BJ (cell line): ENCODE measurements around the gene PAMR1. TPM values are rescaled to one million over a fixed set of nuclear protein-coding genes. Genes with fewer than 3 reads are reported as not detected.

Source experiments
- CTCF ChIA-PET: fragments of 350-600 bp; formaldehyde crosslinking; extraction: SDS; loops from one replicate; lab custom pipeline; 2021; ENCODE audit warnings: antibody characterized with exemption, inconsistent platforms; lab: Yijun Ruan, JAX
- POLR2A ChIA-PET: fragments of 300-600 bp; sonication (Branson Sonifier 250); formaldehyde crosslinking; extraction: SDS; loops from one replicate; lab custom pipeline; 2021; ENCODE audit warnings: antibody characterized with exemption; lab: Charles Lee
- DNase-seq: peaks from one replicate; pipeline ENCODE4 v3.0.0-alpha.2; 2011; ENCODE audit warnings: low read depth
- H3K27me3 ChIP-seq: 2 replicates; pipeline ENCODE4 v1.6.0; 2011; ENCODE audit warnings: low read length; ENCODE audit not compliant: control insufficient read depth, insufficient read depth
- H3K36me3 ChIP-seq: 2 replicates; pipeline ENCODE4 v1.5.1; 2011; ENCODE audit warnings: low read length; ENCODE audit not compliant: control insufficient read depth, insufficient read depth
- H3K4me3 ChIP-seq: 2 replicates; pipeline ENCODE4 v1.5.1; 2011; ENCODE audit warnings: low read depth, mild to moderate bottlenecking, control low read depth, low read length
- CTCF ChIP-seq: IDR thresholded peaks from 2 replicates; pipeline ENCODE4 v1.5.1; 2011; ENCODE audit warnings: low read depth, mild to moderate bottlenecking, control low read depth, inconsistent platforms, low read length, moderate library complexity; ENCODE audit not compliant: insufficient read depth
- polyA plus RNA-seq: library from polyadenylated mRNA; depleted of rRNA; stranded (reverse); fragments of >200 nt; gene quantifications from 2 replicates; pipeline ENCODE4 v1.2.3, GENCODE V29; 2011

PAMR1 gene
- polyA plus RNA-seq, 1 experiment: 131 TPM

- DNase-seq: no peak
- ChIA-PET POLR2A (no interaction called here), CTCF (interaction anchor here (0.6 to 5.7 kb wide), 4 partner anchors 17 to 807 kb away, joined by 3 to 57 read pairs (median 4); no protein-coding TSS in a partner anchor)
- H3K4me3 ChIP-seq: no peak overlapping the region
- no peaks in the 10 kb centered on the region for H3K27me3 ChIP-seq
- TF ChIP-seq CTCF: no peak
- H3K36me3 ChIP-seq: no peaks in the 10 kb centered on the region
Observed at GRCh38 chr11:35394941-35395340, 130.5 kb downstream of the PAMR1 start.

- ChIA-PET POLR2A (no interaction called here), CTCF (interaction anchor here (0.8 to 5.7 kb wide), 13 partner anchors 10 to 806 kb away, joined by 3 to 57 read pairs (median 3); partner anchors contain the start of gene CD44)
- H3K27me3 ChIP-seq: no peaks in the 10 kb centered on the region
- no peaks in the 10 kb centered on the region for H3K36me3 ChIP-seq
- H3K4me3 ChIP-seq: no peak overlapping the region
- no peak for TF ChIP-seq CTCF
- no peak for DNase-seq
Observed at GRCh38 chr11:35393098-35393497, 132.3 kb downstream of the PAMR1 start.

- DNase-seq: no peak
- peak; percentile 83 for TF ChIP-seq CTCF
- Histone ChIP-seq H3K36me3 (no peaks in the 10 kb centered on the region), H3K4me3 (no peak overlapping the region), H3K27me3 (no peaks in the 10 kb centered on the region)
- ChIA-PET CTCF (interaction anchor here (0.6 to 5.7 kb wide), 38 partner anchors 9 to 805 kb away, joined by 3 to 57 read pairs (median 4); partner anchors contain the start of gene CD44), POLR2A (interaction anchor here (0.7 kb wide), 1 partner anchor 87 kb away, joined by 4 read pairs; no protein-coding TSS in a partner anchor)
Observed at GRCh38 chr11:35391922-35392688, 133.3 kb downstream of the PAMR1 start.

- Histone ChIP-seq H3K4me3 (no peak overlapping the region), H3K36me3 (no peaks in the 10 kb centered on the region), H3K27me3 (no peaks in the 10 kb centered on the region)
- ChIA-PET CTCF (interaction anchor here (0.6 to 5.7 kb wide), 23 partner anchors 11 to 804 kb away, joined by 3 to 57 read pairs (median 4); partner anchors contain the start of gene CD44), POLR2A (no interaction called here)
- DNase-seq: no peak
- TF ChIP-seq CTCF: no peak
Observed at GRCh38 chr11:35390737-35391682, 134.4 kb downstream of the PAMR1 start.
